Prostate gland (tissue), 2 donors: ENCODE data around the gene PLCZ1. TPM values are rescaled to one million over a fixed set of nuclear protein-coding genes. Genes with fewer than 3 reads are reported as not detected.
"Not testable (repeated sequence)": the region's sequence is repeated elsewhere in the genome, so short reads cannot be mapped to it uniquely, and the experiment has no call there.

Experiments used
- DNase-seq: peaks from one replicate; pipeline ENCODE4 v3.0.0-alpha.2; 2019; ENCODE audit warnings: low spot score
- H3K27ac ChIP-seq, 2 donors: fragments of 200-600 bp; sonication (generic); 2 replicates each; pipeline ENCODE4 v1.5.1; 2017 to 2019
- H3K27me3 ChIP-seq: fragments of 200-600 bp; sonication (generic); replicated peaks from 2 replicates; pipeline ENCODE4 v1.5.1; 2019; ENCODE audit not compliant: insufficient read depth
- H3K36me3 ChIP-seq, 2 donors: fragments of 200-600 bp; sonication (generic); 1 replicate in 1 of 2; 2 replicates in 1 of 2; pipeline versions ENCODE4 v1.5.1 to v1.8.1; 2017 to 2019
- H3K4me1 ChIP-seq: fragments of 200-600 bp; sonication (generic); replicated peaks from 2 replicates; pipeline ENCODE4 v1.5.1; 2019
- H3K4me3 ChIP-seq, 2 donors: fragments of 200-600 bp; sonication (generic); 2 replicates each; pipeline ENCODE4 v1.5.1; 2017 to 2019
- H3K9me3 ChIP-seq: fragments of 200-600 bp; sonication (generic); 2 replicates; pipeline ENCODE4 v1.5.1; 2017
- POLR2A ChIP-seq: fragments of 450-650 bp; IDR thresholded peaks from one replicate; pipeline ENCODE4 v1.6.1; 2016; ENCODE audit warnings: antibody characterized with exemption, mild to moderate bottlenecking
- POLR2AphosphoS5 ChIP-seq: sonication (generic); formaldehyde crosslinking; IDR thresholded peaks from one replicate; pipeline ENCODE4 v1.6.1; 2017; ENCODE audit warnings: antibody characterized with exemption
- WGBS: methylation state at CpG from one replicate; pipeline ENCODE4 v1.1.5; 2018; 5-methylcytosine and 5-hydroxymethylcytosine counted together
- intact Hi-C: fragments of 100-400 bp; cut with DNase I; formaldehyde crosslinking; loops from one replicate; pipeline ENCODE4 v1.14.2; 2022
- total RNA-seq, 2 donors: library from RNA; depleted of rRNA; stranded (reverse); fragments of >200 nt; gene quantifications; one replicate each; pipeline ENCODE4 v1.1.0, GENCODE V29; 2016
- TF ChIP-seq, protein P1 (sequence below), 4 experiments: fragments of 200-600 bp in 2 of 4; fragments of 450-650 bp in 2 of 4; sonication (generic) in 2 of 4; IDR thresholded peaks; 1 replicate in 3 of 4; 2 replicates in 1 of 4; pipeline ENCODE4 v1.5.1; 2016 to 2019; ENCODE audit warnings: antibody characterized with exemption in 4 of 4, mild to moderate bottlenecking in 2 of 4, moderate library complexity in 2 of 4

PLCZ1 gene
- total RNA-seq, 2 donors from 2014 or later = 0.85 TPM; not detected in 1

DNA sequence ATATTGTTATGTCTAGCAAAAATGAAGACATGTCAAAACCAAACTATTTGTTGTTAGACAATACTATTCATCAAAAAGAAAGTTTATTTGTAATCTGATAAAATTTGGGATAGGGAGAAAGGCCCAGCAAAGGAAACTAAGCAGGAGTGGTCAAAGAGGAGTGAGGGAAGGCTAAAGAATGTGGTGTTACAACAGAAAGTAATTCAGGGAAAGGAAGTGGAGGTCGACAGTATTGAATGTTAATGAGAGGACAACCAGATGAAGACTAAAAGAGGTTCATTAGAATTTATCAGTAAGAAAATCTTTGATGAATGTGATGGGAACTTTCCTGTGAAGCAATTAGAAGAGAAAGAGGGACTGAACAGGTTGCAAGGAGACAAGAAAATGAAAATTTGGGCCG is 33.9 kb downstream of the PLCZ1 start:
- TF ChIP-seq POLR2AphosphoS5 (no peak), POLR2A (no peak)
- Histone ChIP-seq H3K4me3 (no peak overlapping the region), H3K9me3 (no peaks in the 10 kb centered on the region), H3K4me1 (no peaks in the 10 kb centered on the region), H3K27me3 (no peaks in the 10 kb centered on the region), H3K36me3 (no peaks in the 10 kb centered on the region), H3K27ac (no peak overlapping the region)
- 65% methylated on average over 2 of the region's 2 CpGs for WGBS
- intact Hi-C loops = no loop called here
- no peak for DNase-seq

DNA sequence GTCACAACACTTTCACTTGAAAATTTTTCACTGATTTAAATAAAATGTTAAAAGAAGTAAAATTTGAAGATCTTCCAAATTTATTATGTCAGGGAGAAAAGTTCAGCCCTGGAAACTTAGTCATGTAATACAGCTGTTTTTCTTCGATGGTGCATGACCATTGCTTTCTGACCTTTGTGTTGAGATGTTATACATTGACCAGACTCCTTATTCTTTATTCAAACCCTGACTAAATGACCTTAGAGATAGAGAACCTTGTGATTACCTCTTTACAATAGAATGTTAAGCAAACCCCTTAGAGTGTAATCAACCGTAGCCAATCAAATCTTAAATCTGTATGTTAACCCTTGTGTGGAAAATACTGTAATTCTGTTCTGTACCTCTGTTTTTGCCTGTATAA is 34.5 kb downstream of the PLCZ1 start:
- no peak for TF ChIP-seq POLR2A
- DNase-seq = no peak
- H3K36me3 ChIP-seq = no peaks in the 10 kb centered on the region
- no peak overlapping the region for H3K4me3 ChIP-seq
- intact Hi-C loops = no loop called here
- H3K27ac ChIP-seq = no peak overlapping the region
- H3K4me1 ChIP-seq = no peaks in the 10 kb centered on the region
- H3K9me3 ChIP-seq = no peaks in the 10 kb centered on the region
- H3K27me3 ChIP-seq = no peaks in the 10 kb centered on the region
- 56% methylated on average over 2 of the region's 2 CpGs for WGBS

DNA sequence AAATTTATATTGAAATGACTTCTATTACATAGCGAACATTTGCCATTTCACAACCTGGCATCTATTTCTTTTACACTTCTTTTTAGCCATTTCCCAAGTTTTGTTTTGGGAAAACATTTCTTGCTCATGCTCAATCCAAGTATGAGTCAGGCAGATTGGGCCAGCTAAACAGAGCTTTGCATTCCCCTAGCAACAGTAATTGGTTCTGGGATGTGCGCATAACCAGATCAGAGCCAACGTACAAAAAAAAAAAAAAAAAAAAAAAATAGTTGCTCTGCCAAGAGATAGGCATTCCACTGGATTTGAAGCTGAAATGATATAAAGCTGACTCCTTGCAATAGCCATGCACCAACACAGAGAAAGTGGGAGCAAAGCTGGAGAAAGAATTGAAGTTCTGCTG is 37.5 kb downstream of the PLCZ1 start:
- 89% methylated on average over 3 of the region's 3 CpGs for WGBS
- no peak for DNase-seq
- intact Hi-C loops = no loop called here

DNA sequence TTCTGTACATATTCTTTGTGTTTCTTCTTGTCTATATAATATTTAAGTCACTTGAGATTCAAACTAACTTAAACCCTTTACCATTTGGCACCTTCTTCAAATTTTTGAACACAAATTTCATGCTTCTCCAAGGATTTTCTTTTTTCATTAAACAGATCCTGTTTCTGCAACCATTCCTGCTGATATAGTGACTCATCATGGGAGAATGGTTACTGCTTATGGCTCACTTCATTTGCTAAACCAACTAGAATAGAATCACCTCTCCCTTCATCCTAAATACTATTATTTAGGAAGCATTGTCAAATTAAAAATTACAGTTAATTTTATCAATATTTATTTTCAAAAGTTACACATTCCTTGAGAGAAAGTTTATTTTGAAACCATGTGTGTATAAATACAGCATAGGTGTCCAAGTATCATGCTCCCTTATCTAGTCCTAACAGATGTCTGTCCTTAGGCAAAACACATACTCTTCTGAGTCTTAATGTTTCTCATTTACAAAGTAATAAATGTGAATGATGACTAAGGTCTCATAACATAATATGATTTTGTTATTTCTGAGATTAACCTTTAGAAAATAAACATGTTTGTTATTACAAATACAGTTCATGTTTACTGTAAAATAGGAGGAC is 40.7 kb downstream of the PLCZ1 start:
- no peaks in the 10 kb centered on the region for H3K27me3 ChIP-seq
- H3K36me3 ChIP-seq = no peaks in the 10 kb centered on the region
- no peak overlapping the region for H3K4me3 ChIP-seq
- H3K4me1 ChIP-seq = no peaks in the 10 kb centered on the region
- H3K27ac ChIP-seq = no peak overlapping the region
- no peaks in the 10 kb centered on the region for H3K9me3 ChIP-seq
- DNase-seq = no peak
- intact Hi-C loops = no loop called here
- TF ChIP-seq POLR2A (no peak), POLR2AphosphoS5 (no peak)
- TF ChIP-seq, protein P1, sequence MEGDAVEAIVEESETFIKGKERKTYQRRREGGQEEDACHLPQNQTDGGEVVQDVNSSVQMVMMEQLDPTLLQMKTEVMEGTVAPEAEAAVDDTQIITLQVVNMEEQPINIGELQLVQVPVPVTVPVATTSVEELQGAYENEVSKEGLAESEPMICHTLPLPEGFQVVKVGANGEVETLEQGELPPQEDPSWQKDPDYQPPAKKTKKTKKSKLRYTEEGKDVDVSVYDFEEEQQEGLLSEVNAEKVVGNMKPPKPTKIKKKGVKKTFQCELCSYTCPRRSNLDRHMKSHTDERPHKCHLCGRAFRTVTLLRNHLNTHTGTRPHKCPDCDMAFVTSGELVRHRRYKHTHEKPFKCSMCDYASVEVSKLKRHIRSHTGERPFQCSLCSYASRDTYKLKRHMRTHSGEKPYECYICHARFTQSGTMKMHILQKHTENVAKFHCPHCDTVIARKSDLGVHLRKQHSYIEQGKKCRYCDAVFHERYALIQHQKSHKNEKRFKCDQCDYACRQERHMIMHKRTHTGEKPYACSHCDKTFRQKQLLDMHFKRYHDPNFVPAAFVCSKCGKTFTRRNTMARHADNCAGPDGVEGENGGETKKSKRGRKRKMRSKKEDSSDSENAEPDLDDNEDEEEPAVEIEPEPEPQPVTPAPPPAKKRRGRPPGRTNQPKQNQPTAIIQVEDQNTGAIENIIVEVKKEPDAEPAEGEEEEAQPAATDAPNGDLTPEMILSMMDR (IDR thresholded peaks at IDR 0.05) = no peak

More for the DNA sequence above, 37.5 kb downstream of the PLCZ1 start:
- TF ChIP-seq, protein P1 (IDR thresholded peaks at IDR 0.05) = no peak
- TF ChIP-seq POLR2AphosphoS5 = no peak
- TF ChIP-seq POLR2A = no peak
- Histone ChIP-seq H3K9me3 (no peaks in the 10 kb centered on the region), H3K4me1 (no peaks in the 10 kb centered on the region), H3K27me3 (no peaks in the 10 kb centered on the region), H3K36me3 (no peaks in the 10 kb centered on the region), H3K27ac (no peak overlapping the region), H3K4me3 (no peak overlapping the region)

DNA sequence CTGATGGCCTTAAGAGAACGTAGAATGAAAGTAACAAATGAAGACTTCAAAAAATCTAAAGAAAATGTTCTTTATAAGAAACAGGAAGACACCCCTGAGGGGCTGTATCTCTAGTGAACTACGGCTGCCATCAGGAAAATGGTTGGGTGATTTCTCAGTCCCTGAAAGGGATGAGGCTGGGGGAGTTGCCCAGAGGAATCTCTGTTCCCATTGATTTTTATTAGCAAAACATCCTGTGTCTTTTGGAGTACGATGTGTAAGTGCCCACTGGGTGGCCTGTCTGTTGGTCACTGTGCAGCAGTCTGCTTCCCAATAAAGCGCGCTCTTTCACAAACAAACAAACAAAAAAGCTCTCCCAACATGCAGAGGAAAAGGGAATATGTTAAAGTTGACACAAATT is 43.8 kb downstream of the PLCZ1 start:
- H3K27ac ChIP-seq, H3K9me3 ChIP-seq, H3K27me3 ChIP-seq, H3K4me1 ChIP-seq, H3K36me3 ChIP-seq, intact Hi-C loops, DNase-seq, H3K4me3 ChIP-seq: not testable (repeated sequence)
- WGBS = 74% methylated on average over 5 of the region's 5 CpGs

DNA sequence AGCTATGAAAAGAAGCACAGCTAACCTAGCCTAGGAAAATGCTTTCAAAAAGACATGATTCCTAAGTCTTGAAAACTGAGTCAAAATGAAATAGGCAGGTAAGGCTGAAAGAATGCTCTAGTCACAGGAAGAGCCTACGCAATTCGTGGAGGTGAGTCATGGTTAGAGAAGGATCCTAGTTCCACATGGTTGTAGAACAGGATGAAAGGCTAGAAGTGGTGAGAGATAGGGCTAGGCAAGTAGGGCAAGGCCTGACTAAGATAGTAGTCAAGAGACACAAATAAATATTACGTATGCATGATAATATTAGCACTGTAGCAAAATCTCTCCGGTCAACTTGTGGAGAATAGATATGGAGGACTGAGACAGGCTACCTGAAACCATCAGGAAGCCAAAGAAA is 47.2 kb downstream of the PLCZ1 start:
- TF ChIP-seq, protein P1 (IDR thresholded peaks at IDR 0.05) = no peak
- TF ChIP-seq POLR2A (no peak), POLR2AphosphoS5 (no peak)
- Histone ChIP-seq H3K4me3 (no peak overlapping the region), H3K9me3 (no peaks in the 10 kb centered on the region), H3K4me1 (no peaks in the 10 kb centered on the region), H3K27ac (no peak overlapping the region), H3K27me3 (no peaks in the 10 kb centered on the region), H3K36me3 (no peaks in the 10 kb centered on the region)
- DNase-seq = no peak
- 93% methylated on average over 4 of the region's 4 CpGs for WGBS
- intact Hi-C loops = no loop called here
